ENCODE results near the gene TOMM40L.

- TF ChIP-seq FOXP2 (optimal IDR thresholded peaks at IDR 0.05; ENCODE audit: borderline replicate concordance, extremely low read depth, extremely low read length, insufficient read depth) (no peak), POLR2AphosphoS5 (IDR thresholded peaks at IDR 0.05; ENCODE audit: low read depth, low read length) (no peak)
Measured at GRCh38 chr1:161188381-161188780, 37.5 kb upstream of the TOMM40L start.
